HG02884 (cell line): ENCODE data around the gene ITGA5.

Experiments
- ATAC-seq: cut with Tn5 transposase; IDR thresholded peaks from one replicate; pipeline ENCODE4 v1.9.1; 2021; ENCODE audit warnings: mild to moderate bottlenecking, moderate library complexity; ENCODE audit not compliant: unreplicated experiment

The ITGA5 gene

DNA sequence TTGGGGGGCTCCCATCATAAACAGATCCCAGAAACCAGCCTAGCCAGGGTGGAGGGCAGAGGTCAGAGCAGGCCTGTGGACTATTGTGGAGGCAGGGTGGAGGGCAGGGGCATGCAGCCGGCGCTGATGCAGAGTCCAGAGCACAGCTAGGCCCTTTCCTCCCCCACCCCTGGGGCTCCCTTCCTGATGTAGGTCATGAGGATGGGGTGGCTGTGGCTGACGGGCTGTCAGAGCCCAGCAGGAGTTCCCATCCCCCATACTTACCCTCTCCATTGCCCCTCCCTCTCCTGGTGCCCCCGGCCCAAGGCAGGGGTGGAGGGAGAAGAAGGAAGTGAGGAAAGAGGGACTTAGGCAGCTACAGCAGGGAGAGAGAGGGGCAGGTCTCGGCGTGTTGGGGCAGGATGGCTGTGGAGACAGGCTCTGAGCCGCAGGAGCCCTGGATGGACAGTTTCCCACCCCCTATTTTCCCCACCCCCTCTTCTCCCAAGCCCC lies 28.8 kb downstream of the ITGA5 start:
- no peak for ATAC-seq

DNA sequence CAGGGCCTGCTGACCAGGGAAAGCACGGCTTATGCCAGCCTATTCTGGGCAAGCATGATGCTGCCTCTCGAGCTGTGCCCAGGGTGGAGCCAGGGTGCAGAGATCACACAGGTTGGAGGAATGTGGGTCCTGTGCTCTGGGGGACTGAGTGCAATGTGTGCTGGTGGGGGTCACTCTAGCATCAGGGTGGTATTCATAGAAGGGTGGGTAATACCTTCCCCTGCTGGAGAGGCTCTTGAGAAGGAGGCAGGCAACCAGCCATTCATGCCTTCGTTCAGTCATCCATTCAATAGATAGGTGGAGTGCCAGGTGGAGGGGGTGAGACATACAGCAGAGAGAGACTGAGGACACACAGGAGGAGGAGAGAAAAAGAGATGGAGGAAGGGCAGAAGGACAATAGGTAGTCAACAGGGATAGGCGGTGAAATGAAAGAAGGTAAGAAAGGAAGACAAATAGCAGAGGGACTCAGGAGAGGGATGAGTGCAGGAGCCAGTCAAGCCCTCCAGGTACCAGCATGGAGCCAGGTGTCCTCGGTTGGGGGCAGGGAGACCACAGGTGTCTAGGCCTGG lies 29.4 kb downstream of the ITGA5 start:
- no peak for ATAC-seq

DNA sequence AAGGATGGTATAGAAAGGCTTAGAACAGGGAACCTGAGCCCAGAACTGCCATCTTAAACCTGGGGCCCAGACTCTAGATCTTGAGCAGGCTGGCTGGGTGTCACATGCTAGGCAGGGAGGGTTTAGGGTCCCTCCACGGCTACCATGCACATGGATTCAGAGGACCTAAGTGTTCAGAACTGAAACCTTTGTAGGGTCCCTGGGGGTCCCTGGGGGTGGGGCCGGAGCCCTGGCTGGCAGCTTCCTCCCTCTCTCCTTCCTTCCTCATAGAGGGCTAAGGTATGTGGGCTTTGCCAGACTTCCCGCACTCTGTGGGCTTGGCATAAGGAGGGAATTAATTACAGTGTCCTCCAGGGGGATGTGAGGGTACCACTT lies 29.9 kb downstream of the ITGA5 start:
- no peak for ATAC-seq

DNA sequence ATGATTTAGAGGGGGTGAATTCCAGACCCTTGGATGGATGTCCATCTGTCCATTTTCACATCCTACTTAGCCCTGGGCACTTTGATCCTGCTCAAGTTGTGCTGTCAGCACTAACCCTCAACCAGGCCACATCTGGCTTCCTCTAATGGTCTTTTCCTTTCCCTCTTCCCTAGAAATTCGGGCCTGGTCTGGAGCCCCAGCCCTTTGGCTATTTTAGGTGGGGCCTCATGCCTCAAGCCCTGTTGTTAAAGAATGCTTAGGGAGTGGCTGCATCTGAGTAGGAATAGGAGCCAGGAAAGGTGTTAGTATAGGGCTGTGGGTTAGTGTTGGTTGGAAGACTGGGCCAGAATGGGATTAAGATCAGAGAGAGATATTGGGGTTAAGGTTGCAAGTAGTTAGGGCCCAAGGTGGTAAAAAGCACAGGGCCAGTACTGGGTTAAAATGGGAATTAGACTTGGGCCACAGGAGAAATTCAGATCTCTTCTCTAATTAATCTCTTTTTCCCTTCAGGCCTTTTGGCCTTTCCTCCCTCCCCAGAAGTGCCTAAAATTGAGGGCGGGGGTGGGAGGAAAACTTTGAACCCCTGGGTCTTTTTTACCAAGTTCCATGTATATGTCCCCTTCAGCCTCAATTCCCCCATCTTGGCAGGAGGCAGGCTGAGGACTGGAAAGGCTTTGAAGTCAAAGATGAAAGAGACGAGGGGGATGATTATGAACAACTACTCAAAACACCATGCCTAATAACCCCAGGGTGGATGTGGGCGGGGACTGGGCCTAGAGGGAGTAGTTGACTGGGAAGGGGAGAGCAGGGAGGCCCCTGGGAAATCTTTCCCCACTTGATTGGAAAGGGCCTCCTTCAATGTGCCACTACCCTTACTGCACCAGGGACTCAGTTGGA lies 30.6 kb downstream of the ITGA5 start:
- ATAC-seq = no peak

DNA sequence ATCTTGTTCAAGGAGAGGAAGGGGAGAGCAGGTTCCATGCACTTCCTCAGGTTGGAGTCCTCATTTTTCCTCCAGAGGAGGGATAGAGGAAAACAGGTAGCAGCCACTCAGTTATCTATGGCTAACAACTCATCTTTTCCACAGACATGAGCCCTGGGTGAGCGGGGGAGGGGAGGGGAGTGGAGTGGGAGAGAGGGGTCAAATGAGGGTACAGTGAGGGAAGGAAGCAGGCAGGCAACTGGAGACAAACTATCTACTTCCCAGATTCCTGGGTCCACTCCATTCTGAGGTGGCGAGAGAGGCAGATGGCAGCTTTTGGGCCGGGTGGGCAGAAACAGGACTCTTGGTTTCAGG lies 32.0 kb downstream of the ITGA5 start:
- ATAC-seq = no peak

DNA sequence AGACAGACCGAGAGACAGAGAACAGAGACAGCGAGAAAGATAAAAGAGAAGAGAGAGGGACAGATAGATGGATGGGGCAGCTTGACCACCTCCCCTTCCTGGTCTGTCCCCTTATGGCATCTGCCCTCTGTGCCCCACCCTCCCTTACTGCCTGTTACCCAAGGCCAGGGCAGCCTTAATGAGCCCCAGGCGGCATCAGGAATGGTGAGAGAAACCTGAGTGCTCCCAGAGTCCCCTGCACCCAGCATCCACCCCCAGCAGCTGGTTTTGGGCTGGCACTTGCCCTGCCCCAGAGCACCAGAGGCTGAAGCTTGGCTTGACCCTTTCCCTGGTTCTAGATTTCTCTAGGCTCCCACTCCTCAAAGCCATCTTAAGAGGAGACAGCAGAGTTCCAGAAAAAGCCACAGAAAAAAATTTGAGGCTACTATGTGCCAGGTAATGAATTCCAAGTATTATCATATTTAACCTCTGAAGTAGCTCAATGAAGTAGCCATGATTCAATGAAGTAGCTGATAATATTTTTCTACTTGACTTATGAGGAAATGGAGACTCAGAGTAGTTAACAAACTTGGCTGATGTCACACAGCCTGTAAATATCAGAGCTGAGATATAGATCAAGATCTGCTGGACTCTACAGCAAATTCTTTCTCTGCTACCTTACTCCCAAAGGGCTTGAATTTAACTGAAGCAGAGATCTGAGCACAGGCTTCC lies 32.5 kb downstream of the ITGA5 start:
- ATAC-seq = no peak

DNA sequence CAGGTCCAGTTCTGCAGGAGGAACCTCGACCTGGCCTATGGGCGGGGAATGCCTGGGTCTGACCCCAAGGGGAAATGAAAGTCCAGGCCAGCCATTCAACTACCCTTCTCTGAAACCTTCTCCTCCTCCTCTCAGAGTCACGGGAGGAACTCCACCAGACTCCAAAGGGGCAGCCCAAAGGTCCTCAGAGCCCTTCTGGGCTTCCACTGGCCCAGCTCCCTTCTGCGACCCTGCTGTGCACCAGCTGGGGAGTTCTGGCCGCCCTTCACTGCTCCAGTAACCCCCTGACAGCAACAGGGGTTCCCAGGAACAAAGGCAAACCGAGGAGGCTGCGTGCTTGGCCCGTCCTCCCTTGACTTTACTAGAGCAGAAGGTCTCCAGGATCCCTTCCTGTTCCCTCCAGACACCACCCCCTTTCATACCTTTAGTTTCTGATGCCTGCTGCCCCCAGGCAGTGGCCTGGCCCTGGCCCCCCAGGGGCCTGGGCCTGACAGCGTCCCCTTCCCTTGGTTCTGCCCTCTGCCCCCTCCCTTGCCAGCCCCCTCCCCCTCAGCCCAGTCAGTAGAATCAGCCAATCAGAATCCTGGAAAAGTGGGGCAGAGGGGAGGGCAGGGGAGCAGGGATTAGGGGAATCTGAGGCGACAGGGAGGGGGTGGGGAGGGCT lies 33.7 kb downstream of the ITGA5 start:
- ATAC-seq = peak; percentile 49

DNA sequence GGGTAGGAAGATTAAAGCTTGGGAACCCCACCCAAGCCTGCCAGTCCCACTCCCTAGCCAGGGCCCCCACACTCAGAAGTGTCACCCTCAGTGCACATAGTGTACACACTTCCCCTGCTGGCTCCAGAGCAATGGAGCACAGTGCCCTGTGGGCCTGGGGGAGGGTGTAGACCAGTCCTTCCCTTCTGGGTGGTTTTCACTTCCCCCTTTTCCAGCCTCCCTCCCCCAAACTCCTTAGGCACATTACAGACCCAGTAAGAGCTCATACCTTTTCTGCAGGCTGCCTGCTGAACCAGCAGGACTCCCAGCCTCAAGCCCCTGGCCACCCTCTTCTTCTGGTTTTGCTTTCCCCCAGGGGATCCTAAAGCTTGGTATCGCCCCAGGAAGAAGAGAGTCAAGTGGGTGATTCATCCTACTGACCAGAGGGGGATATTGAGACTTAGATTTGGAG lies 34.5 kb downstream of the ITGA5 start, which contains the start of gene ZNF385A:
ZNF385A (minus strand) TSS at position 143 of the 451 bp plus-strand sequence. CDS start 219 bp downstream, outside the sequence.
- ATAC-seq = no peak

DNA sequence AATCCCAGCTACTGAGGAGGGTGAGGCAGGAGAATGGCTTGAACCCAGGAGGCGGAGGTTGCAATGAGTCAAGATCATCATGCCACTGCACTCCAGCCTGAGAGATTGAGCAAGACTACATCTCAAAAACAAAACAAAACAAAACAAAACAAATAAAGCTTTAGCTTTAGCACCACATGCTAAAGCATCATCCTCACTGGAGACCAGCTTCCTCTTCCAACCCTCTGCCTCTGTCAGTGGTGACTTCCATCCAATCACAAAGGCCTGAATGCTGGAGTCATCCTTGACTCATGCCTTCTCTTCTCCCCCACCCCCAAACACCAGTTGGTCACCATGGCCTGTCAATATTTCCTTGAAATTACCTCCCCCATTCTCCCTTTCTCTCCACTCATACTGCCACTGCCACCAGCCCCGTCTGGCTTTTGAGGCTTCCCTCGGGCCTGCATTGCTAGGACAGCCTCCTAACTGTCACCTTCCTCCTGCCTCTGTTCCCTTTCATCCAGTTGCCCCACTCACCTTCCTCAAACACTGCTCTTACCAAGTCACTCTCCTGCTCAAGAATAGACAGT lies 35.9 kb downstream of the ITGA5 start:
- ATAC-seq = no peak

DNA sequence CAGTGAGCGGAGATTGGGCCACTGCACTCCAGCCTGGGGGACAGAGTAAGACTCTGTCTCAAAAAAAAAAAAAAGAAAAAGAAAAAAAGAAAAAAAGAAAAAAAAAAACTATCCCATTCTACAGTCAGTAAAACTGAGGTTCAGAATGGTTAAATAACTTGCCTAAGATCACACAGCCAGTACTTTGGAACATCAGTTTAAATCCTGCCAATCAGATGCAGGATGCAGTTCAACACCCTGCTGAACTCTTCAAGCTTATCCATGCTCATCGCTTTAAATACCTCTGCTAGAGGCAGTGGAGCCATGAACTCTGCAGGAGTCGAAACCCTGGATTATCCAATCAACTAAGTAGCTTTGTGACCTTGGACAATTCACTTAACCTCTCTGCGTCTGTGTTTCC lies 37.9 kb downstream of the ITGA5 start:
- no peak for ATAC-seq

DNA sequence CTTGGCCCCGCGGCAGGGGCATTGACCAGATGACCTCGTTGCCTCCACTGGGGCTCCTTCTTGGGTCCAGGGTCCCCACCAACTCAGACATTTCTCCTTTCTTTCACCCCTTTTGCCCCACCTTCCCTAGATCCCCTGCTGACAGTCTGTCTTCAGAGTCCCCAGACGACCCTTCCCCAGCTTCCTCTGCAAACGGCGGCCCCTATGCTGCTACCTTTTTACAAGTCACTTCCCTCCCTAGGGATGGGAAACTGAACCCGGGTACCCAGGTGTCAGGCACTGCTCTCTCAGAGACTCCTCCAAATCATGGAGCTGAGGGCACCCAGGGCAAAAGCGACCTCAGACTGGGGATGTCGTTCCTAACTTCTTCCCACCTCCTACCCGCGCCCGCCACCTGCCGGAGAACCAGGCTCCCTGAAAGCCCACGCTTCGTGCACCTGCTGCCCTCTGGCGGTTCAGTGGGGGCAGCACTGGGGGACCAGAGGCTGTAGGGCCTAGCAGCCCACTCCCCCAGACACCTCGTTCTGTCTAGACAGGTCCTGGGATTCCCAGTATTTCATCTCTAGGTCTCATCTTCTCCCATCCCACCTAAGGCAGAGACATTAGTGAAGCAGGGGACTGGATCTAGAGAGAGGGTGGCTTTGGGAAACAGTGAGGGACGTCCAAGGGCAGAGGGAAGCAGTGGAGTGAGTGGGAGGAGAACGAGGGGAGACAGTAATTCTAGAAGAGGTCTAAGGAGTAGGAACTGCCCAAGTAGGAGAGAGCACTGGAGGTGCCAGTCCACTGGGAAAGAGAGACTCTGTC lies 39.5 kb downstream of the ITGA5 start:
- ATAC-seq = no peak

DNA sequence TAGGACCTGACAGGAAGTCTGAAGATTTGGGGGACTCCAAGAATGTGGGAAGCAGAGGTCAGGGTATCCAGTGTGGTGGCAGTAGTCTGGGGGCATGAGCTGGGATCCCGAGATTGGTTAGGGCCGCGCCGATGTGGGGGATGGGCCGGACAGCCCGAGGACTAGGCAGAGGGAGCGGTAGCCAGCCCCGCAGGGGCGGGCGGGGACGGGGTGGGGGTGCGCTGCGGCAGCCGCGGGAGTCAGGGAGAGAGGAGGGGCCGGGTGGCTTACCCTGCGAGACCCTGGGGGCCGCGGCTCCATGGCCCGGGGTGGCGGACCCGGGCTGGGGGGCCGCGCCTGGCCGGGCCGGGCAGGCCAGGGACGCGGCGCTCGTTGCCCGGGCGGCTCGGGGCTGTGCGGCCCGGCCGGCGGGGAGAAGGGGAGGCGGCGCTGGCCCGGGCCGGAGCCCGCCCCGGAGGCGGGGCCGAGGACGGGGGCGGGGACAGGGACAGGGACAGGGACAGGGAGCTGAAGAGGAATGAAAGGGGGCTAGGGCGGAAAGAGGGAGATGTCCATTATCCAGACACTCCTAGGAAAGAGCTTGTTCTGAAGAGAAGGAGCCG lies 40.2 kb downstream of the ITGA5 start:
- no peak for ATAC-seq

DNA sequence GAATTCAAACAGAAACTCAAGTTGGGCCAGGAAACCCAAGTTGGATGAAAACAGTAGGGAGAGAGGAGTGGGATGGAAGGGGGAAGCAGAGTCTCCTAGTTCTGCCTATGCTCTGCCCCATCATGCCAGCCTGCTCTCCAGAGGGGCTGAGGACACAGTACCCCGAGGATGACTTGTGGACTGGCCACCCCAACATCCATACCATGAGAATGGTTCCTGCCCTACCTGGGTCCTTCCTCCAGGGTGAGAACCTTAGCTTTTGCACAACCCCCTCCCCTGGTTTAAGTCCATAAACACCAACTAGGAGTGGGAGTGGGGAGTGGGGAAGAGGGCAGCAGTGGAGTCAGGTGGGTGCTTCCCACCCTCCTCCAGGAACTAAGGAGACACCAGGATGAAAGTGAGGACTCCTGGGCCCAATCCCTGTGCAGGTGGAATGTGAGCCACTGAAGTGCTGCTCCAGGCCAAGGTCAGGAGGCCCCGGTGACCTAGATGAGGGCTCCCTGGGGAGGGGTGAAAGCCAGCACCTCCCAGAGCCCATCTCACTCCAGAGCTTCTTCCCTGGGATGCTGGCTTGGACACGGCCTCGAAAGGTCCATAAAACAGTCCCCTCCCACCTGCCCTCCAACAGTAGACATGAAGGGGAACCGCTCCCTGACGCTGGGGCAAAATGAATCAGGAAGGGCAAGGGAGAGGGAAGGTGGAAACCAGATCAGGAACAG lies 41.1 kb downstream of the ITGA5 start:
- ATAC-seq = no peak

DNA sequence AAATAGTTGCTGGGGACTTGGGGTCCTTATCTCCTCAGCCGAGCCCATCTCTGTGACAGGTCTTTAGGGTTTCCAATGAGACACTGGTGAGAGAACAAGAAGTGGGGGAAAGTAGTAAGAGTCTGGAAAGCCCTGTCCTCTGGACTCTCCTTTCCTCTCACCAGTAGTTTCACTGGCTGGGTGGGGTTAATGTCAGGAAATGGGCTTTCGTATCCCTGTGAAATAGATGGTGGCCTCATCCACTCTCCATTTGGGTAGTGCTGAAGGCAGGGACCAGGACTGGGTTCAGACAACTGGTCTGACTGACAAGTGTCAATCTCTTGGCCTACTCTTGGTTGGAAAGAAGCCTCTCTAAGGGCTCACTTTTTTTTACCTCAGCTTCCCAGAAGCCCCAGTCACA lies 42.1 kb downstream of the ITGA5 start:
- no peak for ATAC-seq

DNA sequence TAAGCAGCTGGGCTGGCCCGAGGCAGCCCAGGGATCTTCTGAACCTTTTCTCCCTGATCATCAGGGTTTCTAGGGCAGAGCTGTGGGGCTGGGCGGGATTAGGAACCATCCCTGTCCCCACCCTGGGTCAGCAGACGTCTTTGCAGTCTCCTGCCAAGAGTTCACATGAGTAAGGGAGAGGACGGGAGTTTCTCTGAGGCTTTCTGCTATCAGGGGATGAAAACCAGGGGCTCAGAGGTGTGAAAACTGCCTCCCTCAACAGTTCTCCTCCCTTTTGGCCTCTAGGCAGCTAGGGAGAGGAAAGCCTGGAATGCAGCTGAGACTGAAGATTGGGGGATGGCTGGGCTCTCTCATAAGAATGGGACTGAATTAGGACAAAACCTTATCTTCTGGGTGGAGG lies 42.5 kb downstream of the ITGA5 start:
- no peak for ATAC-seq

DNA sequence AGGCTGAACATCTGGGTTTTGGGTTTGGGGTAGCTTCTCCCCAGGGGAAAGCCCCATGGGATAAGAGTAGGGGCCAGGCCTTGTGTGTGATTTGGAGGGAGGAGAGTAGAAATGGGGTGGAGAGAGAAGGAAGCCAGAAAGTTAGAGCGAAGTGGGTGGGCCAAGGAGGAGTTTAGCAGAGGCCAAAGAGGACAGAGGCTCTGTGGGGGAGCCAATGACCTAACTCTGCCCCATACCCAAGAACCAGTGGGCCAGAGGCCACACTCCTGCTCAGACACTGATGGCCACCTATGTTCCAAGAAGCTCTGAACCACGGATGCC lies 43.8 kb downstream of the ITGA5 start:
- no peak for ATAC-seq

DNA sequence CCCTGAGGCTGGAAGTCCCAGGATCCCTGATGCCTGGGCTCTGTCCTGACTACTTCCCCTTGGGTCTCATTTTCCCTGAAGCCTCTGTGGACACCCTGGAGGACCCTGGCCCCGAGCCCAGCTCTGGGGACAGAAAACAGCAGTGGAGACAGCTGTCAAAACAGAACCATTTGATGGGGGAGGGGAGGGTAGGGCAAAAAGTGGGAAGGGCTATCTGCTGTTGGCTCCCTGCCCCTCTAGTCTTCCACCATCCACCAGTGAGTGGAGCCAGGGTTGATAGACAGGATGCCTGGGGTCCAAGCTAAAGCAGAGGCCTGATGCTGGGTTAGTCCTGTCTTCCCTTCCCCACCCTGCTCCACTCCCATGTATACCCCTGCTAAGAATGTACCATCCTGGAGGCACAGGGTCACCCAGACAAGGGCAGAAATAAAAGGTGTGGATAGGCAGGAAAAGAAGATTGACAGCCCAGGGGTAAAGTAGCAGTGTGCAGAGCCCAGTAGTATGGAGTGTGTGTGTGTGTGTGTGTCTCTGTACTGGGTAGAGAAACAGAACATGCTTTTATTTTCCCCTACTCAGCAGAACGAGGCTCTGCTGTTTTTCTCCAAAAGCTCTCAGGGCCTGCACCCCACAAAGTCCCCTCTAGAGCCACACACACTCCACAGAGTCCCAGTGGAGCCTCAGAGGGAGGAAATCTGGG lies 44.4 kb downstream of the ITGA5 start:
- no peak for ATAC-seq
